Astrocyte (in vitro differentiated cells and primary cell): ENCODE data around the gene FABP6.

Experiments used
- EZH2 ChIP-seq: IDR thresholded peaks from 2 replicates; pipeline ENCODE4 v1.6.1; 2012; ENCODE audit warnings: mild to moderate bottlenecking, low read length, inconsistent platforms; ENCODE audit not compliant: insufficient read depth
- TF ChIP-seq, protein P1 (sequence below): IDR thresholded peaks from 2 replicates; pipeline ENCODE4 v1.5.1; 2011; ENCODE audit warnings: low read depth, mild to moderate bottlenecking, inconsistent platforms, low read length, moderate library complexity; ENCODE audit not compliant: insufficient read depth

DNA sequence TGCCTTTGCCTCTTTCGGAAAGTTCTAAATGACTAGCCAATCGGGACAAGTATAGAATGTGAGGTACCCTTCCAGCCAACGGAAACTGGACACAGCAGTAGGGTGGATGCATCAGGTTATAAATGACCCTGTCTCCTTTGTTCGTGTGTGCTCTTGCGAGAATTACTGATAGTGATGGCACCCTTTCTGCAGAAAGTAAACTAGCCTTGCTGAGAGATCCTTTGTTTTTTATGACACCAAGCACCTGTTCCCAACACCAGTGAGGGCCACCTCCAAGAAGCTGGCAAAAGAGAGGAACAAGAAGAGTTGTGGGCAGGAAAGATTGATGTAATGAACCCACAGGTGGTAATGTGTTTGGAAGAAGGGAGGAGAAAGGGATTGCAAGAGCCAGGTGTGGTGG lies 42.8 kb upstream of the FABP6 start:
- TF ChIP-seq, protein P1, sequence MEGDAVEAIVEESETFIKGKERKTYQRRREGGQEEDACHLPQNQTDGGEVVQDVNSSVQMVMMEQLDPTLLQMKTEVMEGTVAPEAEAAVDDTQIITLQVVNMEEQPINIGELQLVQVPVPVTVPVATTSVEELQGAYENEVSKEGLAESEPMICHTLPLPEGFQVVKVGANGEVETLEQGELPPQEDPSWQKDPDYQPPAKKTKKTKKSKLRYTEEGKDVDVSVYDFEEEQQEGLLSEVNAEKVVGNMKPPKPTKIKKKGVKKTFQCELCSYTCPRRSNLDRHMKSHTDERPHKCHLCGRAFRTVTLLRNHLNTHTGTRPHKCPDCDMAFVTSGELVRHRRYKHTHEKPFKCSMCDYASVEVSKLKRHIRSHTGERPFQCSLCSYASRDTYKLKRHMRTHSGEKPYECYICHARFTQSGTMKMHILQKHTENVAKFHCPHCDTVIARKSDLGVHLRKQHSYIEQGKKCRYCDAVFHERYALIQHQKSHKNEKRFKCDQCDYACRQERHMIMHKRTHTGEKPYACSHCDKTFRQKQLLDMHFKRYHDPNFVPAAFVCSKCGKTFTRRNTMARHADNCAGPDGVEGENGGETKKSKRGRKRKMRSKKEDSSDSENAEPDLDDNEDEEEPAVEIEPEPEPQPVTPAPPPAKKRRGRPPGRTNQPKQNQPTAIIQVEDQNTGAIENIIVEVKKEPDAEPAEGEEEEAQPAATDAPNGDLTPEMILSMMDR = no peak
- TF ChIP-seq EZH2 = no peak
